Hepatocyte (in vitro differentiated cells): Measurements from ENCODE around the gene SCFD2. TPM values are rescaled to one million over a fixed set of nuclear protein-coding genes. Genes with fewer than 3 reads are reported as not detected.

Source experiments
- DNase-seq: peaks from one replicate; pipeline ENCODE4 v3.0.0-alpha.2; 2016; ENCODE audit warnings: low spot score
- H2AFZ ChIP-seq: fragments of 200-600 bp; sonication (generic); 2 replicates; pipeline ENCODE4 v1.6.0; 2016; ENCODE audit warnings: antibody characterized with exemption, mild to moderate bottlenecking
- H3K27ac ChIP-seq: fragments of 200-600 bp; sonication (generic); 2 replicates; pipeline ENCODE4 v1.5.1; 2016; ENCODE audit warnings: mild to moderate bottlenecking
- H3K27me3 ChIP-seq: fragments of 200-600 bp; sonication (generic); 2 replicates; pipeline ENCODE4 v1.6.1; 2016
- H3K36me3 ChIP-seq: fragments of 200-600 bp; sonication (generic); replicated peaks from 2 replicates; pipeline ENCODE4 v1.5.1; 2016; ENCODE audit warnings: low read depth; ENCODE audit not compliant: insufficient read depth
- H3K4me1 ChIP-seq: fragments of 200-600 bp; sonication (generic); 2 replicates; pipeline ENCODE4 v1.5.1; 2016; ENCODE audit warnings: mild to moderate bottlenecking, moderate library complexity; ENCODE audit not compliant: insufficient read depth
- H3K4me2 ChIP-seq: fragments of 200-600 bp; sonication (generic); 2 replicates; pipeline ENCODE4 v1.6.0; 2016
- H3K4me3 ChIP-seq: fragments of 200-600 bp; sonication (generic); 2 replicates; pipeline ENCODE4 v1.5.1; 2016; ENCODE audit warnings: mild to moderate bottlenecking
- H3K79me2 ChIP-seq: fragments of 200-600 bp; sonication (generic); 2 replicates; pipeline ENCODE4 v1.6.0; 2017; ENCODE audit warnings: mild to moderate bottlenecking
- H3K9me2 ChIP-seq: fragments of 200-600 bp; sonication (generic); replicated peaks from 2 replicates; pipeline ENCODE4 v1.6.0; 2017; ENCODE audit warnings: mild to moderate bottlenecking; ENCODE audit not compliant: insufficient read depth
- H3K9me3 ChIP-seq: fragments of 200-600 bp; sonication (generic); 2 replicates; pipeline ENCODE4 v1.5.1; 2016; ENCODE audit warnings: low read depth, mild to moderate bottlenecking
- H4K20me1 ChIP-seq: fragments of 200-600 bp; sonication (generic); 2 replicates; pipeline ENCODE4 v1.6.0; 2016; ENCODE audit warnings: mild to moderate bottlenecking; ENCODE audit not compliant: insufficient read depth, poor library complexity, severe bottlenecking
- CTCF ChIP-seq: fragments of 200-600 bp; sonication (generic); IDR thresholded peaks from 2 replicates; pipeline ENCODE4 v1.5.1; 2016; ENCODE audit warnings: antibody characterized with exemption, mild to moderate bottlenecking; ENCODE audit not compliant: poor library complexity
- EZH2 ChIP-seq: fragments of 200-600 bp; sonication (generic); IDR thresholded peaks from 2 replicates; pipeline ENCODE4 v1.6.1; 2016; ENCODE audit warnings: antibody characterized with exemption, mild to moderate bottlenecking, borderline replicate concordance
- EZH2phosphoT487 ChIP-seq: fragments of 200-600 bp; sonication (generic); IDR thresholded peaks from one replicate; pipeline ENCODE4 v1.6.1; 2018; ENCODE audit warnings: antibody characterized with exemption, mild to moderate bottlenecking, low read depth, moderate library complexity; ENCODE audit not compliant: unreplicated experiment, severe bottlenecking
- WGBS: methylation state at CpG from one replicate; pipeline ENCODE4 v1.1.6; 2016; ENCODE audit warnings: low lambda C conversion rate; ENCODE audit errors: missing lambda C conversion rate; 5-methylcytosine and 5-hydroxymethylcytosine counted together
- polyA plus RNA-seq: library from polyadenylated mRNA; unstranded; fragments of >200 nt; fragmentation: Nextera tagmentation; extraction: Ambion mirVana; gene quantifications from 2 replicates; pipeline ENCODE4 v1.2.1, GENCODE V29; 2016
- total RNA-seq: library from RNA; depleted of rRNA; stranded (reverse); fragments of >200 nt; gene quantifications from 2 replicates; pipeline ENCODE4 v1.2.3, GENCODE V29; 2014

Gene SCFD2
- total and polyA plus RNA-seq, 2 experiments from 2014 or later: 8.4 to 15.7 TPM

DNA sequence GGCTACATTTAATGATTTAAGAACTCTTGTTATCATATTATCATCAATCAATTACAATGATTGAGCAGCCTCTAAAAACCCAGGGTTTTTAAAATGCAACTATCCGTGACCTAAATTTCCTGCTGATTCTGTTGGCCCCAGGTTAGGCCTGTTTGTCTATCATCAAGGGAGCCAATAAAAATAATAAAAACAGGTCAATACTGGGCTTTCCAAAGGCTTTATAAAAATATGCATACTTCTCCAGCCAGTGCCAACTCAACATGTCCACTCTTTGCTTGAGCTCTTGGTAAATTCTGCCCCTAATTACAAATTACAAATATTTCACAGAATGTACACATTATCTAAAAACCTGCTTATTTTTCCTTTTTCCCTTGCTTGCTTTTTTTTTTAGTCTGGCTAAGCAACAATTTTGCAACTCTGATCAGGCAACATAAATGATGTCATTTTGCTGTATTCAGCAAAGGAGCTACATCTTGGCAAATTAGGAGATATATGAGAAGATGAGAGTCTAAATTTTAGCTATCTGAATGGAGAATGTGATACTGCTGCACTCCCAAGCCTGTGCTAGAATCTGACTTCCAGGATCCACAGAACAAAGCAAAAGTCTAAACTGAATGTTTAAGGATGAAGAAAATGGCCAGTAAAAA lies 204.0 kb downstream of the SCFD2 start:
- no peaks in the 10 kb centered on the region for H4K20me1 ChIP-seq
- no peaks in the 10 kb centered on the region for H3K9me3 ChIP-seq
- H3K27ac ChIP-seq: no peak overlapping the region
- no peak overlapping the region for H2AFZ ChIP-seq
- no peaks in the 10 kb centered on the region for H3K27me3 ChIP-seq
- DNase-seq: no peak
- no peak for TF ChIP-seq CTCF
- TF ChIP-seq EZH2phosphoT487: no peak
- no peak for TF ChIP-seq EZH2
- H3K4me1 ChIP-seq: no peaks in the 10 kb centered on the region
- no peaks in the 10 kb centered on the region for H3K9me2 ChIP-seq
- 83% methylated on average over 1 of the region's 1 CpG for WGBS
- no peaks in the 10 kb centered on the region for H3K79me2 ChIP-seq
- H3K4me2 ChIP-seq: no peak overlapping the region
- H3K36me3 ChIP-seq: no peaks in the 10 kb centered on the region
- H3K4me3 ChIP-seq: no peak overlapping the region

DNA sequence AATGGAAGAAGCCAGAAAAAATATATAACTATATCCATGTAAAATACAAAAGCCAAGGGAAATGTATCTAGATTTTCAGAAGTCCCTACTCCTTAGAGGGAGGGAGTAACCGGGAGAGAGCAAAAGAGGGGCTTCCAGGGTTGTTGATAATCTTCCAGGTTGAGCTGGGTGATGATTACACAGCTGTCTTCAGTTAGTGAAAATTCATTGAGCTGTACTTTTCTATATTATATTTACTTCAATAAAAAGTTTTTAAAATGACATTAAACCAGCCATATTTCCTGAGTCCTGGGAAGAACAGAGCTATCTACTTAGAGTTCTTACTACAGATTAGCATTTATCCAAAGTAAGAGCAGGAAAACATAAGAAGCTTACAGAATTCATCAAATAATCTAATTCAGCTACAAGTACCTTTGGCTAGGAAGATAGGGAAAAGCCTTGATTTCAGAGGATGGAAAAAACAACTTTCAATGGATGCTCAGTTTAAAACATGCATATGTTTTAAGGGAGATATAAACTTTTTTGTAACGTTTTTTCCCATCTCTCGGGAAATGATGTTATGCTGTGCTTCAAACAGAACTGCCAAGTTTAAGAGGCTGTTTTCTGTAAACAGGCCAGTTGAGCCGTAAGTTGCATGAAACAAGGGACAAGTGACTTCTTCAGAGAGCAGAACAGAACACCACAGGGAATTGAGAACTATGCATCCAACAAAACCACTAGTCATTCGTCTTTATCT lies 204.6 kb downstream of the SCFD2 start:
- no peak for TF ChIP-seq EZH2
- no peak for TF ChIP-seq EZH2phosphoT487
- no peak for TF ChIP-seq CTCF
- Histone ChIP-seq H3K79me2 (no peaks in the 10 kb centered on the region), H3K4me1 (no peaks in the 10 kb centered on the region), H3K4me2 (no peak overlapping the region), H3K27me3 (no peaks in the 10 kb centered on the region), H2AFZ (no peak overlapping the region), H4K20me1 (no peaks in the 10 kb centered on the region), H3K9me2 (no peaks in the 10 kb centered on the region), H3K9me3 (no peaks in the 10 kb centered on the region), H3K27ac (peak overlapping the region; percentile 12), H3K36me3 (no peaks in the 10 kb centered on the region), H3K4me3 (no peak overlapping the region)
- 63% methylated on average over 5 of the region's 5 CpGs for WGBS
- no peak for DNase-seq

DNA sequence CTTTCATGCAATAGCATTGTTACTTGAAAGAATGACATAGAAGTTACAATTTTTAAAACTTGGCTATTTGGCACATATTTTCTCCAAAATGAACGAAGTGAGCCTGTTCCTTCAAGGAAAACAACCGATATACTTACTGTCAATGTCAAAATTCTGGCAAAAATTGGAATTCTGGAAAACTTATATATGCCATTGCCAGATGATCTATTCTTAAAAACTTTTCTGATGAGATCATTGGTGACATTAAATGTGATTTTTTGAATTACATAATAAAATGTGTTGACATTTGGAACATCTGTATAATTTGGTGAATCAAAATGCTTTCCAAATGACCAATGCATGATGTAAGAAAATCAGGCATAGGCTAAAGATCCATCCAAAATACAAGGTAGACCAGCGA lies 209.0 kb downstream of the SCFD2 start:
- H3K27me3 ChIP-seq: no peaks in the 10 kb centered on the region
- no peak for DNase-seq
- no peaks in the 10 kb centered on the region for H3K9me3 ChIP-seq
- H3K36me3 ChIP-seq: no peaks in the 10 kb centered on the region
- no peak overlapping the region for H3K4me3 ChIP-seq
- H3K4me2 ChIP-seq: no peak overlapping the region
- H3K27ac ChIP-seq: no peak overlapping the region
- H2AFZ ChIP-seq: no peak overlapping the region
- TF ChIP-seq CTCF (no peak), EZH2 (no peak), EZH2phosphoT487 (no peak)
- 91% methylated on average over 3 of the region's 3 CpGs for WGBS
- H3K79me2 ChIP-seq: no peaks in the 10 kb centered on the region
- H3K9me2 ChIP-seq: no peaks in the 10 kb centered on the region
- no peaks in the 10 kb centered on the region for H4K20me1 ChIP-seq
- peaks cover under 1% of the 10 kb centered on the region for H3K4me1 ChIP-seq
